Measurements from ENCODE around the gene RAPGEF4. TPM values are rescaled to one million over a fixed set of nuclear protein-coding genes. Genes with fewer than 3 reads are reported as not detected.
A peak's percentile ranks its signal among the peaks of the same experiment; 100 is the strongest.

RAPGEF4 gene
- total and polyA plus RNA-seq, 12 donors = 1.2 to 11.2 (median 7.9) TPM

DNA sequence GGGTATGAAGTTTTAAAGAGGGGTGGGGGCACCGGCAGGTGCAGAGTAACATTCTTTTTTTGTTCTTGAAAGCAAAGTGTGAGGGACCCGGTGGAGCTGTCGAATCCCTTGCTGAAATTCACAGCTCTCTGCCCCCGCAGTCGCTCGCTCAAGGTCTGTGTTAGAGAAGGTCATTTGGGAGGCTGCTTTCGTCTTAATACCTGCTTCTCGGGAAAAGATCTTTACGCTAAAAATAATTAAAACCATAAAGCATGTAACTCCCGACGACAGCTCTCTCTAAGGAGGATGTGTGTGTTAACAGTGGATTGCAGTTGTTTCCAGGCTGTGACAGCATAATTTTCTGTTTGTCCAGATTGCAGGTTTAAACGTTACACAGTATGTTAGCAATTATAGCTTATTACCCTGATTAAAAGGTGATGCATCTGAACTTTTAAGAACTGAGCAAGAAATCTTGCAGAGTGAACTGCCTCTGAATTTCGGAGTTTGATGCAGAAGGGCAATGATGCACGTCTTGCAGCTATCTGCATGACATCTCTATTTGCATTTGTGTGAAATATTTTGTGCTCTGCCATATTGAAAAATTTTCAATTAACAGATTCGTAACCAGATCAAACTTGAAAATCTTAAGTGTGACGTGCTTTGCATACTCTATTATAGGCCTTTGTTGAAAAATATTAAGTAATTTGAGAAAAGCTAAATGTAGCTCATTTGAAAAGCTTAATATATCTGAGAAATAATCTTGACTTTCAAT, 954 bp downstream of the RAPGEF4 start:
- no peak for TF ChIP-seq CTCF (IDR thresholded peaks at IDR 0.05)

GRCh38 chr2:172739661-172740266, 4.1 kb downstream of the RAPGEF4 start:
- Histone ChIP-seq H3K9me3 (peaks cover 0 to 13% (median 5%) of the 10 kb centered on the region in 11 donors), H3K27ac (no peak overlapping the region), H3K27me3 (peaks cover 0 to 49% (median 24%) of the 10 kb centered on the region in 7 donors), H3K36me3 (no peaks in the 10 kb centered on the region), H3K4me3 (no peak overlapping the region), H3K4me1 (peaks cover 0 to 8% (median 2%) of the 10 kb centered on the region in 9 donors)
- no peak for ATAC-seq
- DNase-seq = no peak
- no peak for TF ChIP-seq CTCF (IDR thresholded peaks at IDR 0.05)
- 92 to 93% methylated on average over 7 of the region's 7 CpGs for WGBS, 2 donors
- intact Hi-C loops (cut with DNase I) = no loop called here

More for the DNA sequence above, 954 bp downstream of the RAPGEF4 start:
- ATAC-seq (no peak), DNase-seq (no peak)
- Histone ChIP-seq H3K4me3 (peak overlapping the region; percentile 26 to 58 (median 52)), H3K27me3 (peaks cover 0 to 68% (median 32%) of the 10 kb centered on the region in 7 donors), H3K36me3 (no peaks in the 10 kb centered on the region), H3K27ac (no peak overlapping the region), H3K4me1 (peaks cover 0 to 12% (median 4%) of the 10 kb centered on the region in 9 donors), H3K9me3 (no peaks in the 10 kb centered on the region)
- intact Hi-C loops (cut with DNase I) = no loop called here
- WGBS, 2 donors = 30% methylated on average over 16 of the region's 16 CpGs

- Histone ChIP-seq H3K27me3 (peaks cover 0 to 38% (median 19%) of the 10 kb centered on the region in 7 donors), H3K4me1 (peaks cover 0 to 7% (median 0%) of the 10 kb centered on the region in 9 donors), H3K36me3 (no peaks in the 10 kb centered on the region), H3K27ac (no peak overlapping the region), H3K4me3 (no peak overlapping the region), H3K9me3 (peaks cover 0 to 19% (median 5%) of the 10 kb centered on the region in 11 donors)
- intact Hi-C loops (cut with DNase I) = no loop called here
- DNase-seq = no peak
- WGBS, 2 donors = 77 to 81% methylated on average over 5 of the region's 5 CpGs
- ATAC-seq = no peak
- TF ChIP-seq CTCF (IDR thresholded peaks at IDR 0.05) = no peak
Observed at GRCh38 chr2:172740856-172741255, 5.2 kb downstream of the RAPGEF4 start.

DNA sequence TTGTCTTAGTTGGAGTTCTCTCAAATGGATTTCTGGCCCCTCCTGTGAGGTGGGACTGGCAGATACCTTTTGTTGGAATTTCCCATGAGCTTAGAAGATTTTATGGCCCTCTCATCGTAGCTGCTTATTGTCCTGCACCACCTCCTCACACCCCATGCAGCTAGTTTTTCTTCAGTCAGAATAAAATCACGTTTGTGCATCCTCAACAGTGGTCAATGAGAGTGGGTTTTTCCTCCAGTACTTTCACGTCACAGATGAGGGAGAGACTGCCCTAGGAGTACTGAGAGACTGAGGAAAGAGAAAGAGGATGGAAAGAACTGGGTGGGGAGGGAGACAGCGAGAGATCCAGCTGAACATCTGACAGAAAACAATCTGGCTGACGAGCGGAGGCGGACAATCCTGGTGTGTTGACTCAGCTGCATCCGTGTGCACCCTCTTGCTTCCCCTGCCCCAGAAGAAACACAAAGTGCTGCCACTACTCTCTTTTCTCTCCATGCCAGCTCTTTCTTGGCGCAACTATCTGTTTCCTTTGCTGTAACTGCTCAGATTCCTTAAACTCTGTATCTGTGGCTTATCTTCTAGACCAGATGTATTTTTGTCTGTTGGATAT, 7.4 kb downstream of the RAPGEF4 start:
- ATAC-seq (no peak), DNase-seq (no peak)
- intact Hi-C loops (cut with DNase I) = no loop called here
- H3K27ac ChIP-seq = no peak overlapping the region
- H3K9me3 ChIP-seq = peaks cover 0 to 23% (median 5%) of the 10 kb centered on the region in 11 donors
- 68 to 69% methylated on average over 9 of the region's 9 CpGs for WGBS, 2 donors
- no peaks in the 10 kb centered on the region for H3K4me1 ChIP-seq
- no peaks in the 10 kb centered on the region for H3K36me3 ChIP-seq
- peaks cover 0 to 16% (median 0%) of the 10 kb centered on the region in 7 donors for H3K27me3 ChIP-seq
- no peak for TF ChIP-seq CTCF (IDR thresholded peaks at IDR 0.05)
- H3K4me3 ChIP-seq = no peak overlapping the region
